HG03432 (cell line): Measurements from ENCODE around the gene AKAP5.

Experiments used
- ATAC-seq: cut with Tn5 transposase; IDR thresholded peaks from one replicate; pipeline ENCODE4 v1.9.1; 2021; ENCODE audit warnings: mild to moderate bottlenecking, moderate library complexity; ENCODE audit not compliant: unreplicated experiment

AKAP5 gene

GRCh38 chr14:64465191-64465822 is at the start of gene AKAP5:
Gene AKAP5, plus strand, starts transcription at chr14:64465499. Its CDS starts 2,896 bp downstream, at chr14:64468395.
- ATAC-seq, result peak; percentile 83

- ATAC-seq, result no peak
Observed at GRCh38 chr14:64416348-64416932, 48.9 kb upstream of the AKAP5 start.

GRCh38 chr14:64417055-64417770 is 48.1 kb upstream of the AKAP5 start:
- ATAC-seq, result no peak

- ATAC-seq, result no peak
Observed at GRCh38 chr14:64417771-64418125, 47.6 kb upstream of the AKAP5 start.

GRCh38 chr14:64419003-64419402 is 46.3 kb upstream of the AKAP5 start:
- ATAC-seq, result no peak

- ATAC-seq, result no peak
Observed at GRCh38 chr14:64421166-64421565, 44.1 kb upstream of the AKAP5 start.

- no peak for ATAC-seq
Observed at GRCh38 chr14:64422005-64422404, 43.3 kb upstream of the AKAP5 start.

- ATAC-seq, result no peak
Observed at GRCh38 chr14:64422756-64423155, 42.5 kb upstream of the AKAP5 start.

- ATAC-seq, result no peak
Observed at GRCh38 chr14:64423987-64424386, 41.3 kb upstream of the AKAP5 start.

GRCh38 chr14:64434528-64434927 is 30.8 kb upstream of the AKAP5 start:
- ATAC-seq, result no peak

- no peak for ATAC-seq
Observed at GRCh38 chr14:64438181-64438841, 27.0 kb upstream of the AKAP5 start.

- no peak for ATAC-seq
Observed at GRCh38 chr14:64439141-64439540, 26.2 kb upstream of the AKAP5 start.

GRCh38 chr14:64440494-64440893 is 24.8 kb upstream of the AKAP5 start:
- no peak for ATAC-seq

GRCh38 chr14:64442300-64442988 is 22.9 kb upstream of the AKAP5 start:
- ATAC-seq, result no peak

GRCh38 chr14:64444140-64444539 is 21.2 kb upstream of the AKAP5 start:
- no peak for ATAC-seq

- peak; percentile 98 for ATAC-seq
Observed at GRCh38 chr14:64444984-64445845, 20.1 kb upstream of the AKAP5 start.

GRCh38 chr14:64447876-64448670 is 17.2 kb upstream of the AKAP5 start:
- no peak for ATAC-seq

GRCh38 chr14:64450255-64450654 is 15.0 kb upstream of the AKAP5 start:
- no peak for ATAC-seq

GRCh38 chr14:64454671-64455070 is 10.6 kb upstream of the AKAP5 start:
- ATAC-seq, result no peak
